HCT116 (cell line): Measurements from ENCODE around the gene ACBD4. TPM values are rescaled to one million over a fixed set of nuclear protein-coding genes. Genes with fewer than 3 reads are reported as not detected.

Source experiments
- ATAC-seq: fragments of 200-7000 bp; cut with Tn5 transposase; 2 replicates; pipeline ENCODE4 v1.9.1; 2020; ENCODE audit warnings: mild to moderate bottlenecking, moderate library complexity
- BruUV-seq: library from RNA; stranded (reverse); fragments of 400-500 nt; replicated peaks from 2 replicates; lab custom pipeline; 2021; lab: Mats Ljungman, UMichigan
- CTCF ChIA-PET: fragments of 300-600 bp; sonication (Branson Sonifier 250); formaldehyde crosslinking; loops from one replicate; lab custom pipeline; 2021; ENCODE audit warnings: antibody characterized with exemption; lab: Charles Lee
- POLR2A ChIA-PET: fragments of 300-600, 350-600 bp; sonication (Branson Sonifier 250); formaldehyde crosslinking; loops from one replicate; lab custom pipeline; 2021; ENCODE audit warnings: antibody characterized with exemption; lab: Charles Lee
- RAD21 ChIA-PET, 2 experiments: fragments of 300-600 bp; sonication (Branson Sonifier 250); formaldehyde crosslinking; loops; one replicate each; lab custom pipeline; 2023; ENCODE audit warnings: low total read pairs in 2 of 2; ENCODE audit not compliant: uncharacterized antibody in 2 of 2, unreplicated experiment in 2 of 2, low non-redundant PET in 1 of 2; lab: Charles Lee
- DNase-seq: peaks from one replicate; pipeline ENCODE4 v3.0.0-alpha.2; 2010; ENCODE audit warnings: low read depth, low spot score
- H2AFZ ChIP-seq: fragments of 200-600 bp; shearing (Covaris generic), sonication (generic); 2 replicates; pipeline ENCODE4 v1.6.1; 2017; ENCODE audit warnings: low read depth, mixed run types, mixed read lengths, antibody characterized with exemption, low read length; ENCODE audit not compliant: poor library complexity, severe bottlenecking
- H3K27ac ChIP-seq: 2 replicates; pipeline ENCODE4 v1.5.1; 2012; ENCODE audit warnings: low read depth, low read length
- H3K27me3 ChIP-seq: fragments of 200-600 bp; sonication (generic); 2 replicates; pipeline ENCODE4 v1.6.1; 2016; ENCODE audit warnings: mixed run types, low read length, mixed read lengths; ENCODE audit not compliant: insufficient read depth
- H3K36me3 ChIP-seq, 2 experiments: fragments of 200-500 bp in 1 of 2; fragments of 200-600 bp in 1 of 2; sonication (Bioruptor generic) in 1 of 2; sonication (generic) in 1 of 2; 2 replicates each; pipeline versions ENCODE4 v1.5.1 to v1.6.1; 2014 to 2016; ENCODE audit warnings: low read length in 2 of 2, inconsistent platforms in 1 of 2, mixed read lengths in 1 of 2, mixed run types in 1 of 2; ENCODE audit not compliant: insufficient read depth in 2 of 2, control insufficient read depth in 1 of 2
- H3K4me1 ChIP-seq, 2 experiments: fragments of 200-600 bp in 1 of 2; sonication (generic) in 1 of 2; 2 replicates each; pipeline versions ENCODE4 v1.5.1 to v1.6.1; 2012 to 2017; ENCODE audit warnings: low read length in 2 of 2, inconsistent platforms in 1 of 2, mild to moderate bottlenecking in 1 of 2, mixed read lengths in 1 of 2, mixed run types in 1 of 2, moderate library complexity in 1 of 2; ENCODE audit not compliant: insufficient read depth in 2 of 2, control insufficient read depth in 1 of 2
- H3K4me2 ChIP-seq: fragments of 200-600 bp; sonication (generic); 2 replicates; pipeline ENCODE4 v1.6.1; 2017; ENCODE audit warnings: mixed run types, low read length, mixed read lengths
- H3K4me3 ChIP-seq, 2 experiments: fragments of 200-600 bp in 1 of 2; sonication (generic) in 1 of 2; replicated peaks in 1 of 2; 2 replicates each; pipeline ENCODE4 v1.5.1; 2011 to 2016; ENCODE audit warnings: low read length in 2 of 2, control low read depth in 1 of 2, low read depth in 1 of 2, mild to moderate bottlenecking in 1 of 2, mixed read lengths in 1 of 2, mixed run types in 1 of 2
- H3K79me2 ChIP-seq: fragments of 200-600 bp; sonication (generic); 2 replicates; pipeline ENCODE4 v1.6.1; 2017; ENCODE audit warnings: mild to moderate bottlenecking, mixed run types, low read length, moderate library complexity, mixed read lengths; ENCODE audit not compliant: insufficient read depth
- H3K9ac ChIP-seq: fragments of 200-600 bp; sonication (generic); 2 replicates; pipeline ENCODE4 v1.6.1; 2016; ENCODE audit warnings: low read length, mixed read lengths
- H3K9me2 ChIP-seq: fragments of 200-600 bp; sonication (generic), shearing (Covaris generic); 2 replicates; pipeline ENCODE4 v1.6.1; 2017; ENCODE audit warnings: mixed run types, mild to moderate bottlenecking, moderate library complexity; ENCODE audit not compliant: insufficient read depth
- H3K9me3 ChIP-seq, 2 experiments: fragments of 200-500 bp in 1 of 2; fragments of 200-600 bp in 1 of 2; sonication (Bioruptor generic) in 1 of 2; sonication (generic) in 1 of 2; 2 replicates each; pipeline ENCODE4 v1.6.1; 2014 to 2017; ENCODE audit warnings: low read length in 2 of 2, mixed read lengths in 2 of 2, inconsistent platforms in 1 of 2, low read depth in 1 of 2, mild to moderate bottlenecking in 1 of 2, mixed run types in 1 of 2, moderate library complexity in 1 of 2; ENCODE audit not compliant: control insufficient read depth in 1 of 2, insufficient read depth in 1 of 2
- H4K20me1 ChIP-seq: fragments of 200-600 bp; sonication (generic), shearing (Covaris generic); 2 replicates; pipeline ENCODE4 v1.6.1; 2017; ENCODE audit warnings: mixed run types, mild to moderate bottlenecking, moderate library complexity; ENCODE audit not compliant: insufficient read depth
- ATF3 ChIP-seq: IDR thresholded peaks from 2 replicates; pipeline ENCODE4 v1.6.1; 2012
- CBX3 ChIP-seq: IDR thresholded peaks from 2 replicates; pipeline ENCODE4 v1.6.1; 2012; ENCODE audit warnings: low read depth
- EZH2 ChIP-seq: fragments of 200-600 bp; sonication (generic); IDR thresholded peaks from 2 replicates; pipeline ENCODE4 v1.6.1; 2017; ENCODE audit warnings: antibody characterized with exemption, mixed run types
- JUND ChIP-seq: IDR thresholded peaks from 2 replicates; pipeline ENCODE4 v1.6.1; 2012
- MAX ChIP-seq: IDR thresholded peaks from 2 replicates; pipeline ENCODE4 v1.6.1; 2012
- RAD21 ChIP-seq: IDR thresholded peaks from 2 replicates; pipeline ENCODE4 v1.6.1; 2012; ENCODE audit warnings: low read depth, mild to moderate bottlenecking
- SIN3A ChIP-seq: IDR thresholded peaks from 2 replicates; pipeline ENCODE4 v1.6.1; 2012; ENCODE audit warnings: low read depth
- SP1 ChIP-seq: IDR thresholded peaks from 2 replicates; pipeline ENCODE4 v1.6.1; 2012; ENCODE audit warnings: low read depth
- SRF ChIP-seq: IDR thresholded peaks from 2 replicates; pipeline ENCODE4 v1.6.1; 2012; ENCODE audit warnings: low read depth
- TCF7L2 ChIP-seq: IDR thresholded peaks from 2 replicates; pipeline ENCODE4 v1.7.0; 2011; ENCODE audit warnings: borderline replicate concordance, inconsistent platforms; ENCODE audit not compliant: insufficient read depth, insufficient read length; ENCODE audit errors: extremely low read depth
- ZNF274 ChIP-seq: fragments of 200-500 bp; sonication (Bioruptor generic); IDR thresholded peaks from 2 replicates; pipeline ENCODE4 v1.6.1; 2014; ENCODE audit warnings: mild to moderate bottlenecking, low read depth, low read length, inconsistent platforms
- intact Hi-C: fragments of 100-400 bp; cut with micrococcal nuclease; formaldehyde crosslinking; loops from 2 replicates; pipeline ENCODE4 v1.10.0; 2022
- total RNA-seq: library from RNA; stranded (reverse); gene quantifications from one replicate; pipeline ENCODE4 v1.2.1, GENCODE V29; 2021; ENCODE audit not compliant: unreplicated experiment
- TF ChIP-seq, protein P1 (sequence below): IDR thresholded peaks from 2 replicates; pipeline ENCODE4 v1.6.1; 2011; ENCODE audit warnings: mild to moderate bottlenecking, low read length, moderate library complexity; ENCODE audit not compliant: insufficient replicate concordance; ENCODE audit errors: extremely low read depth
- TF ChIP-seq, protein P2 (sequence below), 3 experiments: fragments of 200-600 bp in 1 of 3; sonication (generic) in 1 of 3; IDR thresholded peaks in 2 of 3; conservative IDR thresholded peaks in 1 of 3; 2 replicates each; pipeline ENCODE4 v1.5.1; 2012 to 2017; ENCODE audit warnings: low read depth in 2 of 3, low read length in 2 of 3, antibody characterized with exemption in 1 of 3, borderline replicate concordance in 1 of 3, control low read depth in 1 of 3, mild to moderate bottlenecking in 1 of 3, mixed read lengths in 1 of 3, mixed run types in 1 of 3, moderate library complexity in 1 of 3; ENCODE audit not compliant: insufficient read depth in 1 of 3
- TF ChIP-seq, protein P3 (sequence below): IDR thresholded peaks from 2 replicates; pipeline ENCODE4 v1.6.1; 2012; ENCODE audit warnings: low read depth

ACBD4 gene
- total RNA-seq, 1 experiment from 2014 or later = 13.6 TPM

DNA sequence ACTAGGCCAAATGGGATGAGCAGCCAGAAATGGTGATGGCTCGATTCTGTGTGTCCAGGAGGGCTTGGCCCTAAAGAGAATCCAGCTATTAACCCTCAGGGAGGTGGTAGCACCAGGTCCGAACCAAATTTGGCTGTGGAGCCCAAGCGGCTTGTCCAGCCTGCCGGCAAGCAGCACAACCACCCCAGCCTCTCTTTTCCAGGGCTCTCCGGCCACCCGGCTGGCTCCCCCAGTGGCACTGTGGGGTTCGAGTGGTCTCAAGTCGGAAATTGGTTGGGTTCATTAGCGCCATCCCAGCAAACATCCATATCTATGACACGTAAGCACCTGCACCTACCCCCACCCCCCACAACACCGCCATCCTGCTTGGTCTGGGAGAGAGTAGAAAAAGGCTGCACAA is 38.6 kb upstream of the ACBD4 start (continued):
- TF ChIP-seq ATF3 = no peak
- TF ChIP-seq, protein P1, sequence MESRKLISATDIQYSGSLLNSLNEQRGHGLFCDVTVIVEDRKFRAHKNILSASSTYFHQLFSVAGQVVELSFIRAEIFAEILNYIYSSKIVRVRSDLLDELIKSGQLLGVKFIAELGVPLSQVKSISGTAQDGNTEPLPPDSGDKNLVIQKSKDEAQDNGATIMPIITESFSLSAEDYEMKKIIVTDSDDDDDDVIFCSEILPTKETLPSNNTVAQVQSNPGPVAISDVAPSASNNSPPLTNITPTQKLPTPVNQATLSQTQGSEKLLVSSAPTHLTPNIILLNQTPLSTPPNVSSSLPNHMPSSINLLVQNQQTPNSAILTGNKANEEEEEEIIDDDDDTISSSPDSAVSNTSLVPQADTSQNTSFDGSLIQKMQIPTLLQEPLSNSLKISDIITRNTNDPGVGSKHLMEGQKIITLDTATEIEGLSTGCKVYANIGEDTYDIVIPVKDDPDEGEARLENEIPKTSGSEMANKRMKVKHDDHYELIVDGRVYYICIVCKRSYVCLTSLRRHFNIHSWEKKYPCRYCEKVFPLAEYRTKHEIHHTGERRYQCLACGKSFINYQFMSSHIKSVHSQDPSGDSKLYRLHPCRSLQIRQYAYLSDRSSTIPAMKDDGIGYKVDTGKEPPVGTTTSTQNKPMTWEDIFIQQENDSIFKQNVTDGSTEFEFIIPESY = no peak
- TF ChIP-seq SP1 = no peak
- TF ChIP-seq, all 23 proteins: peak for 0

DNA sequence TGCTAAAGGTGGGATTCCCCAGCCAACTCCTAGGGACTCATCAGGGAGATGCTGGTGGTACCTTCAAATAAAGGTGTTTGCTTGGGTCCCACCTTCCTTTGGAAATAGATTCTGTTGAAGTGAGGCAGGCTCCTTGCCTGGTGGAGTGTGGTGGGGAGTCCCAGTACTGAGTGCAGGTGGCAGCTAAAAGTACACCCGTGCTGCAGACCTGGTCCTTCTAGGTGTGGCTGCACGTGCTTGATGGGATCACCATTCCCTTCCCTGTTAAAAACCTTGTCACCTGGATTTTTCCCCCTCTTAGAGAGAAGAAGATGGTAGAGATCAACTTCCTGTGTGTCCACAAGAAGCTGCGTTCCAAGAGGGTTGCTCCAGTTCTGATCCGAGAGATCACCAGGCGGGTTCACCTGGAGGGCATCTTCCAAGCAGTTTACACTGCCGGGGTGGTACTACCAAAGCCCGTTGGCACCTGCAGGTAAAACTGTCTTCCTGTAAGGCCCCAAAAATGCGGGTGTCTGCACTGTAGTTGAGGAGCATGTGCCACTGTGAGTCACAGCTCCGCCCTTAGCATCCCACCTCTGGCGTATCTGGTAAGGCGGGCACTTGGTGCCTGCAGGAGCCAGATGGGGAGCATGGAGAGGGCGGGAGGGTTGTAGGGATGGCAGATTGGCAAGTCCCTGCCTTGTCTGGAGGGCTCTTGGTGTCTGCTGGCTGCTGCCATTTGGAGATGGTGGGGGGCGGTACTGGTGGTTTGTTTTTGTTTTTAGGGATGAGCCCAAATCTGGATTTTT is 37.2 kb upstream of the ACBD4 start:
- BruUV-seq = no TSS peak
- DNase-seq = no peak
- no peaks in the 10 kb centered on the region for H3K9me3 ChIP-seq
- peaks cover 0 to 6% of the 10 kb centered on the region in 2 experiments; a peak in 1 of 4 replicates for H3K4me1 ChIP-seq
- peaks cover 12% of the 10 kb centered on the region for H3K79me2 ChIP-seq
- no peak overlapping the region for H3K4me3 ChIP-seq
- no peaks in the 10 kb centered on the region for H4K20me1 ChIP-seq
- no peak overlapping the region for H2AFZ ChIP-seq
- no peak overlapping the region for H3K4me2 ChIP-seq
- intact Hi-C loops = loop anchor here (10.0 kb wide), 1 partner anchor 323 kb away; no protein-coding TSS in a partner anchor
- TF ChIP-seq ATF3 (no peak), EZH2 (no peak), SRF (no peak), CBX3 (no peak), ZNF274 (no peak), TCF7L2 (no peak), SIN3A (no peak), MAX (no peak), RAD21 (no peak), JUND (no peak), SP1 (no peak)
- TF ChIP-seq, protein P2, sequence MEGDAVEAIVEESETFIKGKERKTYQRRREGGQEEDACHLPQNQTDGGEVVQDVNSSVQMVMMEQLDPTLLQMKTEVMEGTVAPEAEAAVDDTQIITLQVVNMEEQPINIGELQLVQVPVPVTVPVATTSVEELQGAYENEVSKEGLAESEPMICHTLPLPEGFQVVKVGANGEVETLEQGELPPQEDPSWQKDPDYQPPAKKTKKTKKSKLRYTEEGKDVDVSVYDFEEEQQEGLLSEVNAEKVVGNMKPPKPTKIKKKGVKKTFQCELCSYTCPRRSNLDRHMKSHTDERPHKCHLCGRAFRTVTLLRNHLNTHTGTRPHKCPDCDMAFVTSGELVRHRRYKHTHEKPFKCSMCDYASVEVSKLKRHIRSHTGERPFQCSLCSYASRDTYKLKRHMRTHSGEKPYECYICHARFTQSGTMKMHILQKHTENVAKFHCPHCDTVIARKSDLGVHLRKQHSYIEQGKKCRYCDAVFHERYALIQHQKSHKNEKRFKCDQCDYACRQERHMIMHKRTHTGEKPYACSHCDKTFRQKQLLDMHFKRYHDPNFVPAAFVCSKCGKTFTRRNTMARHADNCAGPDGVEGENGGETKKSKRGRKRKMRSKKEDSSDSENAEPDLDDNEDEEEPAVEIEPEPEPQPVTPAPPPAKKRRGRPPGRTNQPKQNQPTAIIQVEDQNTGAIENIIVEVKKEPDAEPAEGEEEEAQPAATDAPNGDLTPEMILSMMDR (IDR thresholded peaks at IDR 0.05 in 2 of 3, conservative IDR thresholded peaks at IDR 0.05 in 1 of 3; ENCODE audit: borderline replicate concordance in 1 of 3, insufficient read depth in 1 of 3, low read depth in 2 of 3, low read length in 2 of 3) = no peak
- TF ChIP-seq, protein P3, sequence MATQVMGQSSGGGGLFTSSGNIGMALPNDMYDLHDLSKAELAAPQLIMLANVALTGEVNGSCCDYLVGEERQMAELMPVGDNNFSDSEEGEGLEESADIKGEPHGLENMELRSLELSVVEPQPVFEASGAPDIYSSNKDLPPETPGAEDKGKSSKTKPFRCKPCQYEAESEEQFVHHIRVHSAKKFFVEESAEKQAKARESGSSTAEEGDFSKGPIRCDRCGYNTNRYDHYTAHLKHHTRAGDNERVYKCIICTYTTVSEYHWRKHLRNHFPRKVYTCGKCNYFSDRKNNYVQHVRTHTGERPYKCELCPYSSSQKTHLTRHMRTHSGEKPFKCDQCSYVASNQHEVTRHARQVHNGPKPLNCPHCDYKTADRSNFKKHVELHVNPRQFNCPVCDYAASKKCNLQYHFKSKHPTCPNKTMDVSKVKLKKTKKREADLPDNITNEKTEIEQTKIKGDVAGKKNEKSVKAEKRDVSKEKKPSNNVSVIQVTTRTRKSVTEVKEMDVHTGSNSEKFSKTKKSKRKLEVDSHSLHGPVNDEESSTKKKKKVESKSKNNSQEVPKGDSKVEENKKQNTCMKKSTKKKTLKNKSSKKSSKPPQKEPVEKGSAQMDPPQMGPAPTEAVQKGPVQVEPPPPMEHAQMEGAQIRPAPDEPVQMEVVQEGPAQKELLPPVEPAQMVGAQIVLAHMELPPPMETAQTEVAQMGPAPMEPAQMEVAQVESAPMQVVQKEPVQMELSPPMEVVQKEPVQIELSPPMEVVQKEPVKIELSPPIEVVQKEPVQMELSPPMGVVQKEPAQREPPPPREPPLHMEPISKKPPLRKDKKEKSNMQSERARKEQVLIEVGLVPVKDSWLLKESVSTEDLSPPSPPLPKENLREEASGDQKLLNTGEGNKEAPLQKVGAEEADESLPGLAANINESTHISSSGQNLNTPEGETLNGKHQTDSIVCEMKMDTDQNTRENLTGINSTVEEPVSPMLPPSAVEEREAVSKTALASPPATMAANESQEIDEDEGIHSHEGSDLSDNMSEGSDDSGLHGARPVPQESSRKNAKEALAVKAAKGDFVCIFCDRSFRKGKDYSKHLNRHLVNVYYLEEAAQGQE = no peak
- H3K27ac ChIP-seq = peak overlapping the region; percentile 19; the same call in 1 of the 2 replicates
- H3K9ac ChIP-seq = no peak overlapping the region
- POLR2A ChIA-PET = no interaction called here
- no peaks in the 10 kb centered on the region for H3K27me3 ChIP-seq
- RAD21 ChIA-PET = interaction anchor here (1.0 to 1.4 kb wide), 2 partner anchors 178 to 324 kb away, joined by 3 to 4 read pairs; no protein-coding TSS in a partner anchor
- peaks cover 48 to 62% of the 10 kb centered on the region in 2 experiments for H3K36me3 ChIP-seq
- H3K9me2 ChIP-seq = no peaks in the 10 kb centered on the region
- no peak for ATAC-seq
- CTCF ChIA-PET = interaction anchor here (1.0 to 1.7 kb wide), 11 partner anchors 11 to 198 kb away, joined by 3 to 10 read pairs (median 4); partner anchors contain the start of genes ACBD4 and NMT1
